HG03439 (cell line): Measurements from ENCODE around the gene YWHAQ.
"Not testable (repeated sequence)": the region's sequence is repeated elsewhere in the genome, so short reads cannot be mapped to it uniquely, and the experiment has no call there.

Experiments used
- ATAC-seq: cut with Tn5 transposase; IDR thresholded peaks from one replicate; pipeline ENCODE4 v1.9.1; 2021; ENCODE audit warnings: mild to moderate bottlenecking, moderate library complexity; ENCODE audit not compliant: unreplicated experiment

The YWHAQ gene

DNA sequence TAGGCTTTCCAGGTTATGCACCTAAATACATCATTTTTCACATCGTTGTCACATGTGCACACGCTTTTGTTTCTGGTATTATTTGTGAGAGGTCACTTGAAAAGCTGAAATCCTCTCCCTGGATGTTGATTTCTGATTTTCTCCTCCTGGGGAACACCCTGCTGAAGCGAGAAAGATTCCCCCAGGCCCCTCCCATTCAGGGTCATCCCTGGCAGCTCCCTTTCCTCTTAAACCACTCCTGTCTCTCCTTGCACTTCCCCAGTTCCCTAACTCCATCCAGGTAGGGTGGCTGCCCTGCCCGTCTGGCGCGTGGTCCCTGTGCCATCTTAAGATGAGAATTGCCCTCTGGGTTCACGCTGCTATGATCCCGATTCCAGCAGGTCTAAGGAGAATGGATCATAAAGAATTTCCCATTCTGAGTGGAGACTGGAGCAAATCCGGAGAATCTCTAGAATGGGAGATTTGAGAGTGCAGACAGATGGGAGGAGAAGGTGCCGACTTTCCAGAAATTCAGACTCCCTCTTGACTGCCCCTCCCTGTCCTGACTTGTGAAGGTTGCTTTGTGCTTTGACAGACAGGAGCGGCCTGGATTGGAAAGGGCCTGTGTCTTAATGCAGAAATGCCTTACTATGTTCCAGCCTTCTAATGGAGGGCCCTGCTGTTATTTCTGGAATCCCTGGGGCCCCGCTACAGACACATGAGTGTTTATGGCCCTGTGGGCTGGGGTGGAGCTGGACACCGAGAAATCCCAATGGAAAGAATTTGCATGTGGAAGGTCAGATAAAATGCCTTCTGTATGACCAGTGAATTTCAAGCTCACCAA lies 1.3 kb upstream of the YWHAQ start:
- no peak for ATAC-seq

GRCh38 chr2:9631553-9631819 lies 689 bp upstream of the YWHAQ start:
- ATAC-seq: no peak

DNA sequence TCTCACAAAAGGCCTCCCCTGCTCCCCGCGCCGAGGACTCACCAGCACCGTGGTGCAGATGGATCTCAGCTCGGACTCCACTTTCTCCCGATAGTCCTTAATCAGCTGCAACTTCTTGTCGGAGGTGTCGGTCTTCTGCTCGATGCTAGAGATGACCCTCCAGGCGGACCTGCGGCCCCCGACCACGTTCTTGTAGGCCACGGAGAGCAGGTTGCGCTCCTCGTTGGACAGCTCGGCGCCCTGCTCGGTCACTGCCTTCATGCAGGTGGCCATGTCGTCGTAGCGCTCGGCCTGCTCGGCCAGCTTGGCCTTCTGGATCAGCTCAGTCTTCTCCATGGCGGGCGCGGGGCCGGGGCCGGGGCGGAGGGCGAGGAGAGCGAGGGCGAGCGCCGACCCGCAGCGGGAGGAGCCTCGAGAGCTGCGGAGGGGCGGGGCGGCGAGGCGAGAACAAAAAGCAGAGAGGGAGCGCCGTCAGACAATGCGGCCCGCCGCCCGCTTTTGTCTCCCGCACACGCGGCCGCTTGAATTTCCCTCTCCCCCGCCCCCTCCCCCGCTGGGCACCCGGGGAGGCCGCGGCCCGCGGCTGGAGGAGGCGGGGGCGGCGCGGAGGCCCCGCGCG lies 571 bp downstream of the YWHAQ start:
- ATAC-seq: peak; percentile 41

GRCh38 chr2:9629222-9630116 lies 1.3 kb downstream of the YWHAQ start:
- ATAC-seq: no peak

DNA sequence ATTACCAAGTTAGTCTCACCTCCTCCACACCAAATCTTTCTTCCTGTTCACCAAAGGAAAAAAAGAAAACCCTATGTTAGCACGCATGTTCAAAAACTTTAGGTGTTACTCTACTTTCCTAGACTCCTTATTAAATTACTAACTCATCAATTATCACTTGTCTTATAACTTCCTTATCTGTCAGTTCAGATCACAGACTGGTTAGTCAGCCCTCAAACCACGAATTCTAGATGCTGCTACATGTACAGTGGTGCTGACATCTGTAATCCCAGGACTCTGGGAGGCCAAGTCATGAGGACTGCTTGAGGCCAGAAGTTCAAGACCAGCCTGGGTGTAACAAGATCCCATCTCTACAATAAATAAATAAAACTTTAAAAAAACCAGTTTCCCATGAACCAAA lies 3.5 kb downstream of the YWHAQ start:
- ATAC-seq: no peak

GRCh38 chr2:9623151-9623550 lies 7.6 kb downstream of the YWHAQ start:
- no peak for ATAC-seq

GRCh38 chr2:9621655-9622054 lies 9.1 kb downstream of the YWHAQ start:
- ATAC-seq: not testable (repeated sequence)

GRCh38 chr2:9618410-9618809 lies 12.4 kb downstream of the YWHAQ start:
- ATAC-seq: no peak

GRCh38 chr2:9617749-9618148 lies 13.0 kb downstream of the YWHAQ start:
- ATAC-seq: no peak

GRCh38 chr2:9617296-9617695 lies 13.5 kb downstream of the YWHAQ start:
- no peak for ATAC-seq

GRCh38 chr2:9614562-9614961 lies 16.2 kb downstream of the YWHAQ start:
- no peak for ATAC-seq

GRCh38 chr2:9613291-9613690 lies 17.5 kb downstream of the YWHAQ start:
- no peak for ATAC-seq

DNA sequence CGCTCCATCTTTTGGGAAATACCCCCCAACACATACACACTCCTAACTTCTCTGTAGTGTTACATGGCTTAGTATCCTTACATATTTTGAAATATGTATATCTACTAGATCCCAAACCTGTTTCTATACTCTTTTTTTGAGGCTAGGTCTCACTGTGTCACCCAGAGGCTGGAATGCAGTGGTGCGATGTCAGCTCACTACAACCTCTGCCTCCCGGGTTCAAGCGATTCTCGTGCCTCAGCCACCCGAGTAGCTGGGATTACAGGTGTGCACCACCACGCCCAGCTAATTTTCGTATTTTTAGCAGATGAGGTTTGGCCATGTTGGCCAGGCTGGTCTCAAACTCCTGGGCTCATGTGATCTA lies 19.3 kb downstream of the YWHAQ start:
- ATAC-seq: not testable (repeated sequence)

GRCh38 chr2:9610781-9611548 lies 19.8 kb downstream of the YWHAQ start:
- ATAC-seq: no peak

- ATAC-seq: not testable (repeated sequence)
These were observed 22.3 kb downstream of the YWHAQ start for GRCh38 chr2:9608491-9608890.

- no peak for ATAC-seq
These were observed 28.4 kb downstream of the YWHAQ start for GRCh38 chr2:9602412-9602811.

- ATAC-seq: no peak
These were observed 29.4 kb downstream of the YWHAQ start for GRCh38 chr2:9601397-9601796.

- no peak for ATAC-seq
These were observed 31.4 kb downstream of the YWHAQ start for GRCh38 chr2:9599430-9599829.

DNA sequence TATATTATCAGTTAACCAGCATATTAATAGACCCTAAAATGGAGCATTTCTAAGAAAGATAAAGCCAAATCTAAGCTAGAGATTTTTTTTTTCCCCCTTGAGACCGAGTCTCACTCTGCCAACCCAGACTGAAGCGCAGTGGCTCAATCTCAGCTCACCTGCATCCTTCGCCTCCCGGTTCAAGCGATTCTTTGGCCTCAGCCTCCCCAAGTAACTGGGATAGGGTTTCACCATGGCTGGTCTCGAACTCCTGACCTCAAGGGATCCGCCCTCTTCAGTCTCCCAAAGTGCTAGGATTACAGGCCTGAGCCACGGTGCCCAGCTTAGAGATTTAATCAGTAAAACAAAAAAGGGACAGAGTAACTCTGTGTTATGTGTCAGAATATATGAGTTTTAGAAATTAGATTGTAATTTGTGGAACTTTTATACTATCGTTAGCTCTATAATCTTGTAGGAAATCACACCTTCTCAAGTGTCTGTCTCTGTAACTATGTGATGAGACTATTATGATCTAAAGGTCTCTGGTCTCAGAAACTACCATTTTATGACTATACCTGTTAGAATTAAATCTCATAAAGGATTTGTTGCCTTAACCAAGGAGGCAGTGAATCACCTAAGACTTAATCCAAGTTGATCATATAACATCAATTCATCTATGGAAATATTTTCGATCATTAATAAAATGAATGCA lies 34.0 kb downstream of the YWHAQ start:
- no peak for ATAC-seq

DNA sequence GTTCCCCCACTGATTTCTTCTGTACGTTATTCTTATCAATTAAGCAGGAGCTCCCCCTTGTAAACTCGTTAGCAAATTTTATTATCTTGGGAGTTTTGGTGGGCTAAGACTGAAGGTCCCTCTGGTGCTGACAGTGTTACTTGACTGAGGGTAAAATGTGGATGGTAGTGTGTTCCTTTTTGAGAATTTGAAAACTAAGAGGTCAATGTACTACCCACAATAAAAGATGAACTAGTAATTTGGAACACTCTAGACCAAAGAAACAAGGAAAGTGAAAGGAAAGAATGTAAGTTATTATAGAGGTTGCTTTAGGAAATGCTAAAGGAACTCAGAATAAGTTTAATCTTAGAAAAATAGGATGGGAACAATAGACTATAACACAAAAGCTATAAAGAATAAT lies 35.1 kb downstream of the YWHAQ start:
- no peak for ATAC-seq

DNA sequence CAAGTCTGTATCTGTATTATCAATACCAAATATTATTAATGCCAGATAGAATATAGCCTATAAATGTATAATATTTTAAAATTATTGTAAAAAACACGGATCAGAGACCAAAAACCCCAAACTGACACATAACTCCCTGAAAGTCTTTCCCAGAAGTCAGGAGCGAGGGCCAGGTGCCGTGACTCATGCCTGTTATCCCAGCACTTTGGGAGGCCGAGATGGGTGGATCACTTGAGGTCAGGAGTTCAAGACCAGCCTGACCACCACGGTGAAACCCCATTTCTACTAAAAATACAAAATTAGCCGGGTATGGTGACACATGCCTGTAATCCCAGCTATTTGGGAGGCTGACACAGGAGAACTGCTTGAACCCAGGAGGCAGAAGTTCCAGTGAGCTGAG lies 35.5 kb downstream of the YWHAQ start:
- not testable (repeated sequence) for ATAC-seq
